CD4-positive, alpha-beta T cell treated with Interleukin-1 beta for 1 hour (primary cell): ENCODE measurements around the gene SYNJ2.

ENCODE experiments used
- DNase-seq, 2 donors: peaks; one replicate each; pipeline ENCODE4 v3.0.0-alpha.2; 2020 to 2022

SYNJ2 gene

DNA sequence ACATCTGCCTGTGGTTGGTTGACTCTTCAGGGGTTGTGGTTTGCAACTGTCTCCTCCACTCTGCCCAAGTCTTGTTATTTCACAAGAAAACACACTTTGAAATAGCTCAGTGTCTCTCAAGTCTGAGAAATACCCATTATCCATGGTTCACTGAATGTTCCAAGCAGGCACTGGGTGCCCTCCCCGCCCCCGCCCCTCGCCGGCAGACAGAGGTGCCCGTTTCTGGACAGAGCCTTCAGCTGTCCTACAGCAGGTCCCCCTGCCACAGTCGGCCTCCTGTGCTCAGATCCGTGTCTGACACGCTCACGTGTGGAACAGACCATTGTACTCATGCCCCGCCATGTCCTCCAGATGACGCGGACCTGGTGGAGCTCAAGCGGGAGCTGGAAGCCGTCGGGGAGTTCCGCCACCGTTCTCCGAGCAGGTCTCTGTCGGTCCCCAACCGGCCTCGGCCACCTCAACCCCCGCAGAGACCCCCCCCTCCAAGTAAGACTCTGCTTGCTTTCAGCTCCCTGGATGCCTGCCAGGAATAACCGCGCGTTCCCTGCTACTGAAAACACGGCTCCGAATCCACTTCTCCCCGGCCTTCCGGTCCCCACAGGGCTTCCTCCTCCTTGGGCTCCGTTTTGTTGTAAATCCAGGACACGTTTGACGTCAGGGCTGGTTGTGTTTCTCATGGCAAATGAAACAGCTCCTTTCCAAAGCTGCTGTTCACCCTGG, 105.0 kb downstream of the SYNJ2 start:
- peak in 1 of 2 donors; percentile 35 for DNase-seq

DNA sequence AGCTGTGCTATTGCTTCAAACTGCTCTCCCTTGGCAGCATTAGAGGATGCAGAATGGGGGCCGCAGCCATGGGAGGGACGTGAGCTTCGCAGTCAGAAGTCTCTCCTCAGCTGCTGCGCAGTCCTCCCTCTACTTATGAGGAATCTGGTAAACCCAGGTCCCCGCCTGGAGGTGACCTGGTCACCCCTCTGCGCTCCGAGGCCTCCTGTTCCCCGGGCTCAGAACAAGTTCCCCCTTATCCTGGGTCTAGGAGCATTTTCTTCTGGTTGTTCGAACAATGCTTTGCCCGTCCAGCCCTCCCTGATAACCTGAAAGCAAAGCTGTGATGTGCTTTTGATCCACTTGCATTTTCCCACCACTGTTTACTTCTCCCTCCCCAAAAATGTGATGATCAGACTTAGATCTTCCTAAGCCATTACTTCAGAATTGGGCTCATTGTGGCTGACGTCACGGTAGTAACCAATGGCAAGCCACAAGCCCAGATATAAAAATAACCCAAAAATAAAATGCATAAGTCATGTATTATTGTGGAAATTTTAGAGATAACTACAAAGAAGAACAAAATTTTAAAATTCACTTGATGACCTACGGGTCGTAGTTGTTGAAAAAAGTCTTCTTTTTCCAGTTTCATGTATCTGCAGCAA, 105.7 kb downstream of the SYNJ2 start:
- no peak for DNase-seq

DNA sequence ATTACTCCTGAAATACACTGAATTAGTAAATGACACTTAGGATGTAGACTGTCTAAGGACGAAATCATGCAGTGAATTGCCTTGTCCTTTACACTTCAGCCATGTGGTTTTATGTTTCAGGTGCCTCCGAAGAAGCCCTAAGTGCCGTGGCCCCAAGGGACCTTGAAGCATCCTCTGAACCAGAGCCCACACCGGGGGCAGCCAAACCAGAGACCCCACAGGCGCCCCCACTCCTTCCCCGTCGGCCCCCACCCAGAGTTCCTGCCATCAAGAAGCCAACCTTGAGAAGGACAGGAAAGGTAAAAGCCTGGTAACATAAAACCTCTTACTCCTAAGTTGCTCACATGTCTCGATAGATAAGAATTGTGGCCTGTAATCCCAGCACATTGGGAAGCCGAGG, 111.1 kb downstream of the SYNJ2 start:
- no peak for DNase-seq

DNA sequence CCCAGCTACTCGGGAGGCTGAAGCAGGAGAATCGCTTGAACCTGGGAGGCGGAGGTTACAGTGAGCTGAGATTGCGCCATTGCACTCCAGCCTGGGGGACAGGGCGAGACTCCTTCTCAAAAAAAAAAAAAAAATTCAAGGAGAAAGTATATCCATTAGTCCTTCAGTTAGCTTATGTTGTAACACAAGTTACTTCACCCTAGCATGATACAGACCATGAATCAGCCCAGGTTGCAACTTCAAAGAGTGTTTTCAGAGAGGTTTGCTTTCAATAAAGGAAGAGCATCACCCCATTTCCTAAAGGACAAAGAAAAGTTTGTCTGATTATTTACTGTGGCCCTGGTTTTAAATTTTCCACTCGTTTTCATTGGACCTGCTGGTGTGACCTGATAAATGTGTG, 113.4 kb downstream of the SYNJ2 start:
- DNase-seq = no peak

DNA sequence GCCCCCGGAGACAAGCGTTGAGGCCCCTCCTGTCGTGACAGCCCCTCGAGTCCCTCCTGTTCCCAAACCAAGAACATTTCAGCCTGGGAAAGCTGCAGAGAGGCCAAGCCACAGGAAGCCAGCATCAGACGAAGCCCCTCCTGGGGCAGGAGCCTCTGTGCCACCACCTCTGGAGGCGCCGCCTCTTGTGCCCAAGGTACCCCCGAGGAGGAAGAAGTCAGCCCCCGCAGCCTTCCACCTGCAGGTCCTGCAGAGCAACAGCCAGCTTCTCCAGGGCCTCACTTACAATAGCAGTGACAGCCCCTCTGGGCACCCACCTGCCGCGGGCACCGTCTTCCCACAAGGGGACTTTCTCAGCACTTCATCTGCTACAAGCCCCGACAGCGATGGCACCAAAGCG, 114.0 kb downstream of the SYNJ2 start:
- DNase-seq = no peak

DNA sequence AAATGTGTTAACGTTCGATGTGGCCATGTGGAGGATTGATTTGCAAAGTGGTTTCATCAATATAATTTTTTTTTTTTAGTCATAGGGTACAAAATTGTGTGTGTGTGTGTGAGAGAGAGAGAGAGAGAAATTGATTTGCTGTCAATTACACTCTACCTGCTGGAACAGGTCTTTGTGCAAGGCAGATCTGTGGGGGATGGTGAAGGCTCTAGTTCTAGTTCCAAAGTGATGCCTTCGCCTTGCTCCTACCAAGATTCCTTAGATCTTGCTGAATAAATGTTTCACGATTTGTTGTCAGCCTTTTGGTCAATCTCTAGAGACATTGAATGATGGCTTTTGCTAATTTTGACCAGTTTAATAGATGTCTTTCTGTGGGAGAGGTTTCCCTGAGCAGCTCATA, 121.6 kb downstream of the SYNJ2 start:
- DNase-seq = no peak

DNA sequence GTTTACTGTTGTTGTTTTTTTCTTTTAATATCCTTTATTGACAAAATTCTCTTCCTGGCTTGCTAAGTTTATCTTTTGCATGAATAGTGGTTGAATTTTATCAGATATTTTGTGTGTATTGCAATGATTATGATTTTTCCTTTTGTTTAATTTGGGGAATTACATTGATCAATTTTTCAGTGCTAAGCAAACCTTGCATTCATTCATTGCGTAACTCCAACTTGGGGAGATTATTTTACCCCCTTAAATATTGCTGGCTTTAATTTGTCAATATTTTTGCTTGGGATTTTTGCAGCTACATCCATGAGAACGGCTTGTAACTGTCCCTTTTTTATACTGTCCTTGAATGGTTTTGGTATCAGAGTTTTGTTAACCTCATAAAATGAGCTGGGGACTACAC, 123.0 kb downstream of the SYNJ2 start:
- no peak for DNase-seq

DNA sequence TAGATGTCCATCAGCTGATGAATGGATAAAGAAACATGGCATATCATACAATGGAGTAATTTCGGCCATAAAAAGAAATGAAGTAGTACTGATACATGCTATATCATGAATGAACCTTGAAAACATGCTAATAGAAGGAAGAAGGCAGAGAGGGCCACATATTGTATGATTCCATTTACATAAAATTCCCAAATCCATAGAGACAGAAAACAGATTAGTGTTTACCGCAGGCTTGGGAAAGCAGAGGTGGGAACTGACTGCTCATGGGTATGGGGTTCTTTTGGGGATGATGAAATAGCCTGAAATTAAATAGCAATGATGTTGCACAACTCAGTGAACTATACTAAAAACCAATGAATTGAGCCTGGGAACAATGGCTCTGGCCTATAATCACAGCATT, 128.1 kb downstream of the SYNJ2 start:
- DNase-seq = no peak

DNA sequence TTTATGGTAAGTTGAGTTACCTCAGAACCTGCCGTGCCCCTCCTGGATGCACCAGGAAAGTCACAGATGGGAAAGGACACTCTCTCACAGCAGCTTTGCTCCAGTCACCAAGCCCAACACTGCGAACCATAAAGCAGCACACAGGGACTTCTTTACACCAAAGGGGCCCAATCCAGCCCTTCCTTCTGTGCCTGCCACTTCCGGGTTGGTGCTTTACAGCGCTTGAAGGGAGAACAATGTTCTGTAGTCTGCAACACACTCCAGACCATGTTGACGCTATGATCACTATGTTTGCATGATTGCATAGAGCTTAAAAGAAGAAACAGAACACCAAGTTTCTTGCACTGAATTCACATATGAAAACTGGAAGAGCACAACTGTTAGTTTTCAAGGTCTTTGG, 129.3 kb downstream of the SYNJ2 start:
- no peak for DNase-seq

DNA sequence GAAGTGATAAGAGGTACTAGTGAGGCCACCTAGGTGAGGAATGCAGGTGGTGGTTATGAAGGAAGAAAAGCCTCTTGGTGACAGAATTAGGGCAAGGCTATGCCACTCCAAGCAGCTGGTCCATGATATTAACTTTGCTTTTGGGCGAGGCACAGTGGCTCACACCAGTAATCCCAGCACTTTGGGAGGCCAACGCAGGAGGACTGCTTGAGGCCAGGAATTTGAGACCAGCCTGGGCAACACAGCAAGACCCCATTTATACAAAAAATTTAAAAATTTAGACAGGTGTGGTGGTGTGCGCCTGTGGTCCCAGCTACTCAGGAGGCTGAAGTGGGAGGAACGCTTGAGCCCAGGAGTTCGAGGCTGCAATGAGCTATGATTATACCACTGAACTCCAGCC, 130.3 kb downstream of the SYNJ2 start:
- no peak for DNase-seq

DNA sequence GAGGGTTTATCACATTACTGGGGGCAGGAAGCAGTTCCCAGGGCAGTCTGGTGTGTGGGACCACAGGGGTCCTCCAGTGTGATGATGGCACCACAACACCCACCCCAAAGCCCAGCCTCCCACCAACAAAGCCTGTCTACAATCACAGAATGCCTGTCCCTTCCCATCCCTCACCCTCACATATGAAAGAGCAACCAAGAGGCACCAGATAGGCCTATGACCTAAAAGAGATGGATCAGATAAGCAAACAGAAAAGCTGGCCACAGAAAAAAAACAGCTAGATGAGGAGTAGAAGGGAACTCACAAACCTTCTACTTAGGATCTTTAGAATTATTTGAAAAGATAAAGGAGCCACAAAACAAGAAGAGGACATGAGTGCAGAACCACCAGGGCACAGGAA, 132.1 kb downstream of the SYNJ2 start:
- no peak for DNase-seq

DNA sequence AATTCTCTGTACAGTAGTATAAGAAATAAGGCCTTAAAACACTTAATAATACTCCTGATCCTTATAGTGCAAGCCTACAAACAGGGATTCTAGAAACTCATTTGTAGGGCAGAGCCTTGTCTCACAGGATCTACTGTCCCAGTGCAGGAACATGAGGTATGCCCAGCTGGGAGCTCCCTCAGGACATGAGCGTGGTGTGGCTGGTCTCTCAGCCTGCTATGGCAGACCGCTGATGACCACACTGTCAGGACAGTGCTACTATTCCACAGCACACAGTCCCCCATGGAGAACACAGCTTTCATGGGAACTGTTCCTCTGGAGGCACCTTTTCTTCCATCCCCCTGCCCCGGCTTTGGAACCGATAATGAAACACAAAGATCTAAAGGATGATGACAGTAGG, 133.4 kb downstream of the SYNJ2 start:
- no peak for DNase-seq

DNA sequence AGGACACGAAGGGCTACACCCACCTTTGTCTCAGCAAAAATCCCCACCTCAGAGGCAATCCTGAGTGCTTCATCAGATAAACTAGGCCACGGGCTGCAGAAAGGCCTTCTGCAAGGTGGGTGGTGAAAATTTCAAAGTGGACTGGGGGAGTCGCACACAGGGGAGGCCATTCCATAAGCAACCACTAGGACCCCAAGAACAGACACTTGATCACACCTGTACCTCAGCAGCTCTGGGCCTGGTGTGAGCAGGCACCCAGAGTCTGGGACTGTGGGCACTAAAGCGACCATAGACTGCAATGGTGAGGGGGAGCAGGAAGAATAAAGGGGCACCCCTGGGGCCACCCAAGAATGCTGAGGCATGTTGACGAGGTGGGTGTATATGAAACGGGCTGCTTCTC, 133.8 kb downstream of the SYNJ2 start:
- DNase-seq = no peak

DNA sequence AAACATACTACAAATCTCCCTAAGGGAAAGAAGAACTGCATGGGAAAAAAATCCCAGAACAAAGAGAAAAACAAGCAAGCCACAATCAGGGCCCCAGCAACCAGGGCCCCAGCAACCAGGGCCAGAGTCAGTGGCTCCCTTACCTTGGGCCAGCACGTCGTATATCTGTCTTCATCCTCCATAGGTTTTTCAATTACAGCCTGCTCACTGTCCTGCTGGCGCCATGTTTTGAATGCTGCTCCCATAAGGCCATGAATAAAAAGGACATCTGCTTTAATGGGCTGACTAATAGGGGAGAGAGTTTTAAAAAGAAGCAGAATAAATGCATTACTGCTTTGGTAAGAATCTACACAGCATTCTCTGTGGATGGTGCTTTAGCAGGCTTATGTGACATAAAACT, 137.2 kb downstream of the SYNJ2 start:
- DNase-seq = no peak

DNA sequence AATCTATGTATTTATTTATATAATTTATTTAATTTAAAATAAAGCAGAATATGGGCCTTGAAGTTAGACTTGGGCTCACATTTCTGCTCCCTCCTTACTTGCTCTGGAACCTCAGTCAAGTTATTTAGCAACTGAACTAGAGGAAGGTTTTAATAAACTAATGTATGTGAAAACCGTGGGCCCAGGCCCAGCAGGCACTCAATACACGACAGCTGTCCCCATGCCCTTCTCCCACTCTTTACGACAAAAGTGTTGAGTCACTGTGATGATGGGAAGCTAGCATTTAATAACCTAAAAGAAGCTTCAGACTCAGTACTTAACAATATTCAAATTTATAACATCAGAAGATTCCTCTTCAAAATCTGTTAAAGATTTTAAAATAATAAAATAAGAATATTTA, 139.7 kb downstream of the SYNJ2 start:
- DNase-seq = no peak

DNA sequence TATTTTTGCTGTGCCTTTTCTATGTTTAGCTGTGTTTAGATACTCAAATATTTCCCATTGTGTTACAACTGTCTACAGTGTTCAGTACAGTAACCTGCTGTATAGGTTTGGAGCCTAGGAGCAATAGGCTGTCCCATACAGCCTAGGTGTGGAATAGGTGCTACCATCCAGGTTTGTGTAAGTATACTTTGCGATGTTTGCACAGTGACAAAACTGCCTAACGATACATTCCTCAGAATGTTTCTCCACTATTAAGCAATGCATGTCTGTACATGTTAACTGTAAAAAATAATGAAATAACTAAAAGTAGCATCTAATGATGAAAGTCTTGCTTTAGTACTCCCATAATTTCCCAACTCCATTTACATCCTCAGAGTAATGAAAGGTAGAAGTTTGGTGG, 140.4 kb downstream of the SYNJ2 start:
- DNase-seq = no peak

DNA sequence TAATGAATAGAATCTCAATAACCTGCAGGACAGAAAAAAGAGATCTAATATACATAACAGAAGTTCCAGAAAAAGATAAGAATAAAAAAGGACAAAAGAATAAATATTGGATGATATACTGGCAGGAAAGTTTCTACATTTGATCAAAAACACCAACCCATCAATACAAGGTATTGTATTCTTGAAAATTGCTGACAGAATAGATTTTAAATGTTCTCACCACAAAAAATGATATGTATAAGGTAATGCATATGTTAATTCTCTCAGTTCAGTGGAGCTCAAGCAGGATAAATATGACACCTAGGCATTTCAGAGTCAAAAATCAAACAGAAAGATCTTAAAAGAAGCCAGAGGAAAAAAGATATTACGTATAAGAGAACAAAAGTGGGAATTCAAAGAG, 142.6 kb downstream of the SYNJ2 start:
- no peak for DNase-seq

DNA sequence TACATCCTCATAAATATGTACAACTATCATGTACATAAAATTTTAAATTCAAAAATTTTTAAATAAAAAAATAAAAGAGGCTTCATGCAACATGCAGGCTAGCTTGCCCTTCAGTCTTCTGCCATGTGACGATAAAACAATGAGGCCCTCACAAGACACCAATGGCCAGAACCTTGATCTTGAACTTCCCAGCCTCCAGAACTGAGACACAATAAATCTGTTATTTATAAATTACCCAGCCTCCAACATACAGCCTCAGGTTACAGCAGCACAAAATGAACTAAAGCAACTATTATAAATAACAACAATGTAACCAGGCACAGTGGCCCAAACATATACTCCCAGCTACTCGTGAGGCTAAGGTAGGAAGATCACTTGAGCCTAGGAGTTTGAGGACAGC, 143.6 kb downstream of the SYNJ2 start:
- no peak for DNase-seq

DNA sequence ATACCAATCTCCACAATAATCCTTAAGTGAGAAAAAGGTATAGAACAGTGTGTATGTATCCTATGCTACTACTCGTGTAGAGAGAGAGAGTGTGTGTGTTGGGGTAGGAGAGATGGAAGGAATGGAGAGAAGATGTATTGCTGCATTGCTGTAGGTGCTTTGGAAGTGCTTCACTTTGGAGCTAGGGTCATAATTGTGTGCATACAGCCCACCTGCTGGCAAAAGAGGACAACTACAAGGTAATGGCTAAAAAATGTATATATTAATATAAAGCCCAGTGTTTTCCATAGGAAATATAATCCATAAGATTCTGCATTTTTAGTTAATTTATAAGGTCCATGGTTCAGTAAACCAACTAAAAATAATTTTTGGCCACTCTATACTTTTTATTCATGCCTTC, 150.3 kb downstream of the SYNJ2 start:
- DNase-seq = peak in 1 of 2 donors; percentile 24

DNA sequence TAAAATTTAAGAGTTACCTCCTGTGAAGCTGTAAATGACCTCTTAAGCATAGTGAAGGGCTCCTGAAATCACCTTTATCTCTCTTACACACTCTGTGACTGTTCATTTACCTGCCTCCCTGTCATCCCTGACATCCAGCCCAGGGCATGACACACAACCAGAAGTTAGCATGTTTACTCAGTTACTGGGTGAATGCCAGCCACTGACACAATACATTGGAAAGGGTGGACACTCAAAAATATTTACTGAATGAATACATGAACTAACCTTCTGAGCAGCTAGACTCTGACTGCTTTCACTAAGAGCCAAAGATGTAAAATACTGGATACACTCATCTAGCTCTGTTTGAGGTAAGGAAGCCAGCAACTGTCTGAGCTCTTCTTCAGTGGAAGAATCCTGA, 161.1 kb downstream of the SYNJ2 start:
- no peak for DNase-seq

DNA sequence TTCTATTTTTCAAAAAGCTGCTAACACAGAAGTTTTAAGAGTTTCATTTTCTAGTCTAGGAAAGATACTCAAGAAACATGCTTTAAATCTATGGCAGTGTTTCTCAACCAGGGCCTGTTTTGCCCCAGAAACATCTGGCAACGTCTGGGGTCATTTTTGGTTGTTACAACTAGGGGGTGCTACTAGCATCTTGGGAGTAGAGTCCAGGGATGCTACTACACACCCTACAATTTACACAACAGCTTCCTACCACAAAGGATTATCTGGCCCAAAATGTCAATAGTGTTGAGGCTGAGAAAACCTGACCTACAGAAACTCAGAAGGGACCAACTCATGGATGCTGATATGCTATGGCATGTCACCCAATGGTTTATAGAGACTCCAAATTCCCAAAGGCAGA, 162.0 kb downstream of the SYNJ2 start:
- no peak for DNase-seq
